ENCODE results near the gene FUBP3.

The FUBP3 gene

DNA sequence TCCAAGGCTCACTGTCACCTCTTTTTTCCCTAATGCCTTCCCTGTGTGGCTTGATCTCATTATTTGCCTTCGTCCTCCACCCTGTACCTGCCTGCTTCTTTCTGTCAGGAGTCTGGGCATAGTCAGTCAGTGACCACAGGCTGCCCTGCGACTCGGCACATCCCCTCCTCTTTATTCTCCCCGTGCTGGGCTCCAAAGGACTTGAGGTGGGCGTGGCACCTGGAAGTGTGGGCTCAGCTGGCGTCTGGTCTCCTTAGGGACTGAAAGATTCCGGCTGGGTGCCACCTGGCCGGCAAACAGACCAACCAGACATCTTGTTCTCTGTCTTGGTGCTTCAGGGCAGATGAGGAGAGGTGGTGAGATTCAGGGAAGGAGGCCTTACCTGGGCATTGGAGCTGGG lies 55.4 kb downstream of the FUBP3 start:
- H3K79me2 ChIP-seq (ENCODE audit: low read length), result no peaks in the 10 kb centered on the region
- H3K4me1 ChIP-seq (ENCODE audit: low read length), result peaks cover under 1% of the 10 kb centered on the region; the same call in 1 of the 2 replicates
- no peak overlapping the region for H3K27ac ChIP-seq (ENCODE audit: low read length)
- no peaks in the 10 kb centered on the region for H3K9me3 ChIP-seq (ENCODE audit: insufficient read depth, low read length)
- H3K4me2 ChIP-seq (ENCODE audit: low read length), result no peak overlapping the region
- no peaks in the 10 kb centered on the region for H3K27me3 ChIP-seq (ENCODE audit: low read depth, low read length)
- no peak overlapping the region for H3K4me3 ChIP-seq (ENCODE audit: low read length)
- TF ChIP-seq EZH2phosphoT487 (IDR thresholded peaks at IDR 0.05; ENCODE audit: low read depth), result no peak
- TF ChIP-seq, protein P1, sequence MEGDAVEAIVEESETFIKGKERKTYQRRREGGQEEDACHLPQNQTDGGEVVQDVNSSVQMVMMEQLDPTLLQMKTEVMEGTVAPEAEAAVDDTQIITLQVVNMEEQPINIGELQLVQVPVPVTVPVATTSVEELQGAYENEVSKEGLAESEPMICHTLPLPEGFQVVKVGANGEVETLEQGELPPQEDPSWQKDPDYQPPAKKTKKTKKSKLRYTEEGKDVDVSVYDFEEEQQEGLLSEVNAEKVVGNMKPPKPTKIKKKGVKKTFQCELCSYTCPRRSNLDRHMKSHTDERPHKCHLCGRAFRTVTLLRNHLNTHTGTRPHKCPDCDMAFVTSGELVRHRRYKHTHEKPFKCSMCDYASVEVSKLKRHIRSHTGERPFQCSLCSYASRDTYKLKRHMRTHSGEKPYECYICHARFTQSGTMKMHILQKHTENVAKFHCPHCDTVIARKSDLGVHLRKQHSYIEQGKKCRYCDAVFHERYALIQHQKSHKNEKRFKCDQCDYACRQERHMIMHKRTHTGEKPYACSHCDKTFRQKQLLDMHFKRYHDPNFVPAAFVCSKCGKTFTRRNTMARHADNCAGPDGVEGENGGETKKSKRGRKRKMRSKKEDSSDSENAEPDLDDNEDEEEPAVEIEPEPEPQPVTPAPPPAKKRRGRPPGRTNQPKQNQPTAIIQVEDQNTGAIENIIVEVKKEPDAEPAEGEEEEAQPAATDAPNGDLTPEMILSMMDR (IDR thresholded peaks at IDR 0.05; ENCODE audit: low read depth, low read length), result no peak
- peaks cover 29% of the 10 kb centered on the region for H3K36me3 ChIP-seq (replicated peaks; ENCODE audit: low read depth, low read length)
- H4K20me1 ChIP-seq (ENCODE audit: insufficient read depth, low read length), result no peaks in the 10 kb centered on the region
- H3K9ac ChIP-seq (ENCODE audit: low read length), result no peak overlapping the region
- no peak overlapping the region for H2AFZ ChIP-seq (ENCODE audit: low read depth, low read length)

DNA sequence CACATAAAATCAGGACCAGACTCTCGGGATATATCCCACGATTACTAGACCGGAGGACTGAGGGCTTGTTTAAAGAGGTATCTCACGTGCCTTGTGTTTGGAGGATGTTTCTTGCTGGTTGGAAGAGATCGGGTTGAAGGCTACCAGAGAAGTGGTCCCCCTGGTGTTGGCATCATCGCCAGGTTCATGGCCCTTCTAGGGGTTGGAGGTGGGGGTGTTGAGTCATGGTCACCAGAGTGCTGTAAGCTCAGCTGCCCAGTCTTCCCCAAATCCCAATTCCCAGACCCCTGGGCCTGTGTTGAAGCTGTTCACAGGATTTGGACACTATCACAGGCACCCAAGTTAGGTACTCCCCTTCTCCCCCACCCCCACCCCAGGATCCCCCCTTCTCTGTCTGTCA lies 55.9 kb downstream of the FUBP3 start:
- TF ChIP-seq, protein P1 (IDR thresholded peaks at IDR 0.05; ENCODE audit: low read depth, low read length), result no peak
- TF ChIP-seq EZH2phosphoT487 (IDR thresholded peaks at IDR 0.05; ENCODE audit: low read depth), result no peak
- Histone ChIP-seq H3K79me2 (ENCODE audit: low read length) (no peaks in the 10 kb centered on the region), H3K9ac (ENCODE audit: low read length) (no peak overlapping the region), H3K27me3 (ENCODE audit: low read depth, low read length) (no peaks in the 10 kb centered on the region), H3K4me2 (ENCODE audit: low read length) (no peak overlapping the region), H3K4me1 (ENCODE audit: low read length) (peaks cover 5% of the 10 kb centered on the region), H2AFZ (ENCODE audit: low read depth, low read length) (no peak overlapping the region), H3K27ac (ENCODE audit: low read length) (no peak overlapping the region), H3K9me3 (ENCODE audit: insufficient read depth, low read length) (no peaks in the 10 kb centered on the region), H3K36me3 (replicated peaks; ENCODE audit: low read depth, low read length) (peaks cover 25% of the 10 kb centered on the region), H4K20me1 (ENCODE audit: insufficient read depth, low read length) (no peaks in the 10 kb centered on the region), H3K4me3 (ENCODE audit: low read length) (no peak overlapping the region)

DNA sequence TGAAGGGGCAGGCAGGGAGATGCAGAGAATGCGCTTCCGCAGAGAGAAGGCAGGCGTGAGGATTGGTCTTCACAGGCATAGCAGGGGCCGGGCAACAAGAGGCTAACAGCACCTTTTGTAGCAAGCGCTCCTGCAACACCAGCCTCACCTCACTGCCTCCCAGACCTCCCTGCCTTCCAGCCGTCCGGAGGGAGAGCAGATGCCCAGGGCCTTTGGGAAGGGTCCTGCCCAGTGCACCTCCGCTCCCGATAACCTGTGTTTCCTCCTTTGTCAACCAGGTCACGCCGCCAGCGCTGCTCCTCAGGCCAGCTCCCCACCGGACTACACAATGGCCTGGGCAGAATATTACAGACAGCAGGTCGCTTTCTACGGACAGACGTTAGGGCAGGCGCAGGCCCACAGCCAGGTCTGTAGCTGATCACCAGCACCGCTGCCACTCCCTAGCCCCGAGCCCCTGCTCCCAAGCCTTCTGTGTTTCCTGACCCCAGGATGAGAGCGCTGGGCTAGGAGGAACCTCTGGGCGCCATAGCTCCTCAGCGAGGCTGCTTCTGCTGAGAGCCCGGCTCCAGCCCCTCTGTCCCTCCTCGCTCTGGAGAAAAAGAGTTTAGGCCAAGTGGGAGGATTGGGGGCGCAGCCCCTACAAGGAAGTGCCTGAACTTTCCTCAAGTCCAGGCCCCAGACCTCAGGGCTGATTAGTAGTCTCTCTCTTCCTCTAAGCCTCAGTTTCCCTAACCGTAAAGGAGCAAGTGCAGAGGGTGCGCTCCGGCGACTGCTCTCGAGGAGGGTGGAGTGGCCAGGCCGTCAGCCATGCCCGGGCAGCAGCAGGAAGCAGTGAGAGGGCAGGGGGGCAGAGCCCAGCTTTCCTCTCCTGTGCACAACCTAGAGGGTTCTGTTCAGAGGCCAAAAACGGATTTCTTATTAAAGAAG lies 56.6 kb downstream of the FUBP3 start:
- H3K27ac ChIP-seq (ENCODE audit: low read length), result no peak overlapping the region
- no peaks in the 10 kb centered on the region for H3K27me3 ChIP-seq (ENCODE audit: low read depth, low read length)
- H3K4me1 ChIP-seq (ENCODE audit: low read length), result peaks cover 10% of the 10 kb centered on the region
- TF ChIP-seq, protein P1 (IDR thresholded peaks at IDR 0.05; ENCODE audit: low read depth, low read length), result no peak
- TF ChIP-seq EZH2phosphoT487 (IDR thresholded peaks at IDR 0.05; ENCODE audit: low read depth), result no peak
- no peak overlapping the region for H3K4me3 ChIP-seq (ENCODE audit: low read length)
- H2AFZ ChIP-seq (ENCODE audit: low read depth, low read length), result no peak overlapping the region
- no peak overlapping the region for H3K9ac ChIP-seq (ENCODE audit: low read length)
- H3K79me2 ChIP-seq (ENCODE audit: low read length), result no peaks in the 10 kb centered on the region
- H3K4me2 ChIP-seq (ENCODE audit: low read length), result no peak overlapping the region
- H3K9me3 ChIP-seq (ENCODE audit: insufficient read depth, low read length), result no peaks in the 10 kb centered on the region
- no peaks in the 10 kb centered on the region for H4K20me1 ChIP-seq (ENCODE audit: insufficient read depth, low read length)
- peaks cover 19% of the 10 kb centered on the region for H3K36me3 ChIP-seq (replicated peaks; ENCODE audit: low read depth, low read length)

DNA sequence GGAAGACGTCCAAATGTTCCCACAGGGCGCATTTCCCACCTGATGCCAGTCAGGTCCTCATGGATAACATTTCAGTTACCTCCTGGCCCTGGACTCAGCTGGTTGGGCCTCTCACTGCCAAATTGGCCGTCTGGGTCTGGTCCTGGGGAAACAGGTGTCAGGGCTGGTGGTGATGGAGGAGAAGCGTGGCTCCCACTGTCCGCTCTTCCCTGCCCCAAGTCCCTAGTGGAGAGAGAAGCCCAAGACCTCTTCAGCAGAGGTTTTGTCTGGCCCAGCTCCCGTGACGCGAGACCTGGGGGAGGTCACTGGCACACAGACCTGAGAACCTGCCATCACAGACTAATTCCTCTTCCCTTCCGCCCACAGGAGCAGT lies 57.3 kb downstream of the FUBP3 start:
- Histone ChIP-seq H3K27ac (ENCODE audit: low read length) (no peak overlapping the region), H3K79me2 (ENCODE audit: low read length) (no peaks in the 10 kb centered on the region), H3K4me3 (ENCODE audit: low read length) (no peak overlapping the region), H3K9me3 (ENCODE audit: insufficient read depth, low read length) (no peaks in the 10 kb centered on the region), H3K27me3 (ENCODE audit: low read depth, low read length) (no peaks in the 10 kb centered on the region), H3K4me2 (ENCODE audit: low read length) (no peak overlapping the region), H2AFZ (ENCODE audit: low read depth, low read length) (no peak overlapping the region), H3K36me3 (replicated peaks; ENCODE audit: low read depth, low read length) (peaks cover 13% of the 10 kb centered on the region), H3K4me1 (ENCODE audit: low read length) (peaks cover 17% of the 10 kb centered on the region), H3K9ac (ENCODE audit: low read length) (no peak overlapping the region), H4K20me1 (ENCODE audit: insufficient read depth, low read length) (no peaks in the 10 kb centered on the region)
- no peak for TF ChIP-seq EZH2phosphoT487 (IDR thresholded peaks at IDR 0.05; ENCODE audit: low read depth)
- TF ChIP-seq, protein P1 (IDR thresholded peaks at IDR 0.05; ENCODE audit: low read depth, low read length), result no peak
